H54 (cell line): ENCODE results near the gene BARHL2.

Experiments
- DNase-seq: peaks from one replicate; pipeline ENCODE4 v3.0.0; 2011; ENCODE audit warnings: low spot score, mixed read lengths; ENCODE audit not compliant: insufficient read length
- FAIRE-seq: peaks from 3 replicates; lab custom pipeline; 2011; peaks lifted over from hg19 to GRCh38; lab: Jason Lieb, UNC
- POLR2A ChIP-seq: IDR thresholded peaks from 2 replicates; pipeline ENCODE4 v1.6.1; 2011; ENCODE audit warnings: low read depth, mild to moderate bottlenecking, low read length

BARHL2 gene

DNA sequence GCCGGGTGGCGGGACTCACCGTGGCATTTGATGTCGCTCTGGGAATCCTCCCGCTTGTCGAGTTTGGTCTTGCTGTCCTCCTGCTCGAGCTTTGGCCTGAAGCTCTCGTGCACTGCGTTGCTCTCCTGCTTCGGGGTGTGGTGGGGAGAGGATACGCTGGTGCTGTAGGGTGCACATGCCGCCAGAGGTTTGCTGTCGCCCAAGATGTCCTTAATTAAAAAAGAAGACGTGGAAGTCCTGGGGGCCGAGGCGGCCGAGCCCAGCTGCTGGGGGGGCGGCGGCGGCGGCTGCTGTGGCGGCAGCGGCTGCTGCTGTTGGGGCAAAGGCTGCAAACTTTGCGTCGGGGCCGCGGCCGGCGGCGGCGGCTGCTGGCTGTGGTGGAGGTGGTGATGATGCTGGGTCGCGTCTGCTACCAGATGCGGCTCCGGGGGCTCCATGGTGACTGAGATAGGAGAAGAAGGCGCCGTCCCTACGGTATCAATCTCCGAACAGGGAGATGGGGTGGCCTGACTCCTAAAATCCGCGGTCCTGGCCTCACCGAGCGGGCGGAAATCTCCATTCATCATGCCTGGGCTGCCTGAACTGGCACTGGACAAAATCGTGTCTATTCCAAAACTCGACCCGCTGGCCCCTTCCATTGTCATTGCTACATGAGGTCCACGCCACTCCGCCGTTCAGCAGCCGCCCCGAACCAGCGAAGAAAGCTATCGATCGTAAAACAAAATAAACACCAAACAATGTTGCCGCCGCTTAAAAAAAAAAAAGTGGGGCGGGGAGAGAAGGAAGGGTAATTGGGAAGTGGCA is at the start of gene BARHL2:
Gene BARHL2, minus strand, starts transcription at position 751 of the 804 bp plus-strand sequence. Its CDS starts 107 bp downstream, at position 644.
- no peak for TF ChIP-seq POLR2A
- DNase-seq, result no peak
- no peak for FAIRE-seq

DNA sequence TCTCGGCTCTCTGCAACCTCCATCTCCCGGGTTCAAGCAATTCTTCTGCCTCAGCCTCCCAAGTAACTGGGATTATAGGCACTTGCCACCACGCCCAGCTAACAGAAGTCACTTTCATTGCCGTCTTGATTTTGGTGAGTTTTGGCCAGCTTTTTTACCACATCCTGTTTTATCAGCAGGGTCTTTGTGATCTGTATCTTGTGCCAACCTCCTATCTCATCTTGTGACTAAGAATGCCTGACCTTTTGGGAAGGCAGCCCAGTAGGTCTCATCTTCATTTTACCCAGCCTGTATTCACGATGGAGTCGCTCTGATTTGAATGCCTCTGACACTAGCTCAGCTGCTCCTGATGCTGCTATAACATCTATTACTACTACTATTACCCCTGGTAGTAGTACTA is 46.8 kb upstream of the BARHL2 start:
- FAIRE-seq (no peak), DNase-seq (no peak)
- TF ChIP-seq POLR2A, result no peak

DNA sequence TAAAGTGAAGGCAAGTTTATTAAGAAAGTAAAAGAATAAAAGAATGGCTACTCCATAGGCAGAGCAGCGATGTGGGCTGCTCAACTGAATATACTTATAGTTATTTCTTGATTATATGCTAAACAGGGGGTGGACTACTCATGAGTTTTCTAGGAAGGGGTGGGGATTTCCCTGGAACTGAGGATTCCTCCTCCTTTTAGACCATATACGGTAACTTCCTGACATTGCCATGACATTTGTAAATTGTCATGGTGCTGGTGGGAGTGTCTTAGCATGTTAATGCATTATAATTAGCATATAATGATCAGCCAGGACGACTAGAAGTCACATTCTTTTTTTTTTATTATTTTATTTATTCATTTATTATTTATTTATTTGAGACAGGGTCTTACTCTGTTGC is 46.4 kb upstream of the BARHL2 start:
- TF ChIP-seq POLR2A, result no peak
- no peak for DNase-seq
- no peak for FAIRE-seq

DNA sequence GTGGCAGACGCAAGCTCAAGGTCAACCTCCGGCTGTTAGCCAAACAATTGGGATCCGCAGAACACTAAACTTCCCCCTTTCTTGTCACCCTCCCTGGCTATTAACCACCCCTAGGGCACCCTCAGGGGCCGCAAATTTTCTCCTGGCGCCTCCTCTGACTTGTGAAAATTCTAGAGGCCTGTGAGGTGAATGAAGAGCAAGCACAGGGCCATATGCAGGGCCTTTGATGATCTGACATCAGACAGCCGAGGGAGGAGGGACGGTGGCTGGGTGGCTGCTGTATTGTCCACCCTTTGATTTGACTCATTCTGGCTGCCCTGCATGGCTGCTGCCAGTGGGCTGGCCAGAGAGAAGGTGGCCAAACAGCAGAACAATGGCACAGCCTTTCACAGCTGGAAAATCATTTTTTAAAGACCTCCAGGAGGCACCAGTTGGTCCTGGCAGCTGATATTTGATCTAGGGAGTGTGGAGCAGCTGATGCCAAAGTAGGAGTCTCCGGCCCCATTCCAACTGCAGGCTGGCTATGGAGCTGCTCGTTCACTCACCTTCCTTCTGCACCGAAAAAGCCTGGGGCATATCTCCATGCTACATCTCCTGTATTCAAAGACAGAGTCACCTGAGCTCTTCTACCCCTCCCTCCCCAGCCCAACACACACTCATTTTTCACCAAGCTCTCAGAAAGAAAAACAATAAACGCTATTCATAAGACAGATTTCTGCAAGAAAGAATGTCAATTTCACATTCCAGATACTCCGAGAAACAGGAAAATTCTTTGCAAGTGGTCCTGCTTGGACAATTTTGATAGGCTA is 44.9 kb upstream of the BARHL2 start:
- DNase-seq, result no peak
- TF ChIP-seq POLR2A, result no peak
- FAIRE-seq, result no peak

DNA sequence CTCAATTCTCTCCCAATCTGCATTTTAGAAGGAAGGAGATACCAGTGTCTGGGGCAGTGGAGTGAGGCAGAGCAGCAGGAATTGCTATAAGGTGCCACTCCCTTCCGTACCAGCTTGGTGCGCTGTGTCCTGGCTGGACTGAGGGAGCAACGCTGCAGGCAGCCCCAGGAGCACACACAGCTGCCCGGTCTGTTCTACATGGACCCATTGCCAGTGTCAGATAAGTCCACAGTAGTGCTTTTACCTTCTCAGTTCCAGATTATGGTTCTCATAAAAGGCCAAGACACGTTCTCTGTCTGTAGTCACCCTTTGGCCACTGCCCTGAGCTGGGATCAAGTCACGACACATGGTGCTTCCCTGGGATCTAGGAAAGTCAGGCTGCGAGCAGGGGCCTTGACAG is 44.1 kb upstream of the BARHL2 start:
- no peak for FAIRE-seq
- TF ChIP-seq POLR2A, result no peak
- no peak for DNase-seq

DNA sequence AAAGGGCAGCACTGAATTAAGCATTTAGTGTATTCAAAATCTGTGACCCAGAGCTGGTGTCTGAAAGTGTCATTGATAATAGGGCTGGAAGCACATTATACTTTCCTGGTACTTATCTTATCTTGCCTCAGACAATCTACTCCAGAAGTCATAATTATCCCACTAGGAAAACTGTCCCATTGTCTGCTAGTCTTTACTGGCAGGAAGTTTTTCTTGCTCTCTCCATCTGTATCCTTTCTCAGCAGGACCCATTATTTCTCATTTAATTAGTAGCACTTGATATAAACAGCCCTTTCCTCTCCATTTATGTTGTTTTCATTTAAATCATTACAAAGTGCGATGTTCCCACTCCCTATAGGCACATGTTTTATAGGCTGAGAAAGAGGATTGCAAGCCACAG is 36.5 kb upstream of the BARHL2 start:
- TF ChIP-seq POLR2A, result no peak
- FAIRE-seq (no peak), DNase-seq (no peak)

DNA sequence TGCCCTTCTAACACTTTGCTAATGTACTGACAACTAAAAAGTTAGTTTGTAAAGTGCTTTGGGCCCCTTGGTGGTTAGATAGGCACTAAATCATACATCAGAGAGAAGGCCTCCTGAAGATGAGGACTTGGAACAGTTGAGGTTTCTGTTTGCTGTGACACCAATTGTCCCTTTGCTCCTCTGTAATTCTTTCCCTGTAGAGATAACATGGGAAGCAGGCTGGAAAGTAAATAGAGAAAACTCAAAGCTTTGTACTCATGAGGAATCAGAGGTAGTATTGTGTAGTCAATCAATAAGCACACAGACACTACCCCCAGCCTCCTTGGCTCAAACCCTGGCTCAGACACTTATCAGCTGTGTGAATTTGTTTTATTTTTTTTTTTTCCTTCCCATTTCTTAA is 31.6 kb upstream of the BARHL2 start:
- FAIRE-seq (no peak), DNase-seq (no peak)
- TF ChIP-seq POLR2A, result no peak

DNA sequence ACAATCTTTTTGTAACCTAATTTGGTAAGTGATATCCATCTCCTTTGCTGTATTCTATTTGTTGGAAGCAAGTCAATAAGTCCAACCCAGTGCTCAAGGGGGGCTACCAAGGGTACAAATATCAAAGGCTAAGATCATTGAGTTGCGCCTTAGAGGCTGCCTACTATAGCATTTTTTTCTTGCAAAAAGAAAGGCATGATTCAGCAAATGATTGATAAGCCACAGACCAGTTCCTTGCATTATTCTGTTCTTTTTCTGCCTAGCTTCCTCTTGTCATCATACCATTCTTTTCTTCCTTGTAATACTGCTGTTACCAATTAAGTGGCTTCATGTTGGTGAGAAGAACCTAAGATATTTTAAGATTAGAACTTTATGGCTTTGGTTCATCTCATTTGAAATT is 29.8 kb upstream of the BARHL2 start:
- FAIRE-seq, result no peak
- DNase-seq, result no peak
- TF ChIP-seq POLR2A, result no peak

DNA sequence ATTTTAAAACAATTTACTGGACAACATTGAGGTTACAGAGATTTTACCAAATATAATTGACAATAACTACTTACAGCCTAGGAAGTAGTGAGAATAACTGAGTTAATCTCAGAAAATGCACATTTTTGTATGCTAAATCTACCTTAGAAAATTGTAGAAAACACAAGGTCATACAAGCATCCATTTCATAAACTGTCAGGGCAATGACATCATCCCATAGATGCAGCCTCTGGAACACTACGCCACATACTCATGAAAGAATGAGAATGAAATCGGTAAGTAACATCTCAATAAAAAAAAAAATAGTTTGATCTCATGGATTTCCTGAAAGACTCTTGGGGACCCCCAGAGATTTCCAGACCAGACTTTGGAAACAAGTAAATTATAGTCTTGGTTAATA is 28.9 kb upstream of the BARHL2 start:
- DNase-seq (no peak), FAIRE-seq (no peak)
- TF ChIP-seq POLR2A, result no peak

DNA sequence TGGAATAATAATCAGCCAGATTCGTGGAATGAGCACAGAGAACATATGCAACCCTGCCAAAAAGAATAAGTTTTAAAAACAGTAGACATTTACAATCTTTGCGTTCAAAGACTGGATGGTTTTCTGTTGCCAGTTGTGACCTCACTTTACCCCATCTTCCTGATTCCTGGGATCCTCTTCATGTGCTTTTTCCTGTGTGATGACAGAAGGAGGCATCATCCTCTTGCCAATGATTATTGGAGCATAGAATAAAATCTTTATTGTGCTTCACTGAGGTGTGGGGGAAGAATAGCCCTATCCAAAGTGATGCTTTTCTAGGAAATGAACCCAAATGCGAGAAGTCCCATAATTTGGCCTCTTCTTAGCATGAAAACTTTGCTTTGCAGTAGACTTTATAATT is 15.0 kb upstream of the BARHL2 start:
- no peak for DNase-seq
- FAIRE-seq, result no peak
- no peak for TF ChIP-seq POLR2A

DNA sequence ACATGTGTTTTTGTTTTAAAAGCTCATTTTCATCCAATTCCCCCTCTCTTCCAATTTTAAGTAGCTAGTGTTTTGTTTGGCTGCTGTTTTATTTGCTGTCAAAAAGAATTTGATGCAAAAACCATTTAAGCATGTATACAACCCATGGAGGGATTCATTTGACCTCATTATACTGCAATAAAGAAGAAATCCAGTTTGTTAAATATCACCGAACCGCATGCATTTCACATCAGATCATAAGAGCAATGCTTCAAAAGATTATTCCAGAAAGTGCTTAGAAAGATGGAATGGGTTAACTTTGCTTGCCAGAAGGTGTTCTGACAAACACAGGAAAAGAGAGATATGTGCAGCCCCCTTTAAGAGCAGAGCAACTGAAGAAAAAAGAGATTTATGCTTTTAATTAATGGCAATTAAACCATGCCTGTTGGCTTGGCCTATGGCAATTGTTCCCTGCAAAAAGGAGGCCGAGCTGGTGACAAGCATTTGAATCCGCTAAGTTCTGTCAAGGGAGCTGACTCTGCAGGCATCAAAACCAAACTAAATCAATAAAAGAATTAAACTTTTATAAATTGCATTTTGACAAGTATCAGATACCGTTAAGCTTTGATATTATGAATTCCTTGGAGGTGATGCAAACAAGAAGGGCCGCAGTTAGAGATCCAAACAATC is 14.4 kb upstream of the BARHL2 start:
- FAIRE-seq (no peak), DNase-seq (no peak)
- no peak for TF ChIP-seq POLR2A

DNA sequence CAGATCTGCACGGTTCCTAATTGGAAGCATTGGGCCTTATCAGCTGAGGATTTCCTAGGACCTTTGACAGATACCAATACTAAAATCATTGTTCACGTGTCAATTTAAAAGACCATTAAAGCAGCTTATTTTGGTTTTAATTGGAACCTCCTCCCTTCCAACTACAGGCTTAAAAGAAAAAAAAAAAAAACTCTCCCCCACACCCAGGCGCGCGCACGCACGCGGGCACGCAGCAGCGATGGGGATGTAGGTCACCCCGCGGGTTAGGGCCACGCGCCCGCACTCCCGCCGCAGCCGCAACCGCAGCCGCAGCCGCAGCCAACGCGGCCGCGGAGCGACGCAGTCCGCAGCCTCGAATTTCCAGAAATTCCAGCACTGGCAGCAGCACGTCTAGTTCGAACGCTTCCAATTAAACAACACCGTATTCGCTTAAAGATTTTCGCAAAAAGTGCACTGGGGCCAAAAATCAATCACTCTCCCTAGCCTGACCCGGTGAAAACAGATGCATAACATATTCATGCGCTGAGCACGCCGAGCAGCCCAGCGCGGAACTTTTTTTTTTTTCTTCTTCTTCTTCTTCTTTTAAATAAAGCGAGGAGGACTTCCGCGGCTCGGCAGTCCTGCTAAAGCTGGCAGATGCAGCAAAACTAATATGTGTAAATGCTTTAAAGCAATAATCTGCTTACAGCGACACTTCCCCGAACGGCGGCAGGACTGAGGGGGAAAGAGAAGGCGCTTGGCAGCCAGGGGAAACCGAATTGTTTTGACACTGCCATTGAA is 13.3 kb upstream of the BARHL2 start:
- no peak for FAIRE-seq
- no peak for TF ChIP-seq POLR2A
- no peak for DNase-seq

DNA sequence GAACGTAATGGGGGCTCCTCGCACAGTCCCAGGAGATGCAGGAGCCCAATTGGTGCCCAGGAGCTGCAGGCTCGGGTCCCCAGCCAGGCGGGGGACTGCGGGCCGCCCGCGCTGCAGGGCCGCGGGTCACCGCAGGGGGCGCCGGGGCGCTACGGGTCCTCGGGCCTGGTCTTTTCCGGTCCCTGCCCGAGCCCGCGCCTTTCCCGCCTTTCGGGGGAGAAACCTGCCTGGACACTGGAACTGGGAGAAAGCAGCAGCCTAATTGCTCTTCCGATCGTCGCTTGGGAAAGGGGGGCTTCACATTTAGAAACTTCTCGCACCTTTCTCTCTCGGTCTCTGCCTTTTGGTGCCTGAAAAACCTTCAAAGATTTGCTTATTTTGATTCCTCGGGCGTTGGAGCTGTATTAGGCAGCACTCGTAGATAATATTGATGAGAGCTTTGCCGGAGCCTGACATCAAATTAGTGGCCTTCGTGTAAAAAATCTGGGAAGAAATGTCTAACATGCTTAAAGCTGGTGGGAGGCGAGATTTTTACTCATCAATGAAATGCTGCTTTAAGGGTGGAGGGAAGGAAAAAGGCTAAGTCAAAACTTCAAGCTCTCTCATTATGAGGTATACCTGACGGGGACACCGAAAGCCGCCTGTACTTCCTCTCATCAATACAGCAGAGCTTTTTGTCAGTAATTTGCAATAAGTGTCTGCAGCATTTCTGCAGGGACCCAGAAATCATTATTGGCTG is 12.6 kb upstream of the BARHL2 start:
- TF ChIP-seq POLR2A, result no peak
- no peak for DNase-seq
- no peak for FAIRE-seq
